Endothelial cell (in vitro differentiated cells): ENCODE results near the gene EVI5L. TPM values are rescaled to one million over a fixed set of nuclear protein-coding genes. Genes with fewer than 3 reads are reported as not detected.

Experiments used
- DNase-seq: peaks from one replicate; pipeline ENCODE4 v3.0.0; 2021; ENCODE audit warnings: low spot score
- H3K27ac Mint-ChIP-seq: one replicate; pipeline ENCODE4 v1.8.0; 2021; ENCODE audit warnings: mixed read lengths, inconsistent platforms; ENCODE audit not compliant: unreplicated experiment
- H3K27me3 Mint-ChIP-seq: one replicate; pipeline ENCODE4 v1.8.0; 2021; ENCODE audit warnings: mild to moderate bottlenecking, moderate library complexity, mixed read lengths, inconsistent platforms; ENCODE audit not compliant: unreplicated experiment
- H3K36me3 Mint-ChIP-seq: one replicate; pipeline ENCODE4 v1.8.0; 2021; ENCODE audit warnings: mild to moderate bottlenecking, low read depth, mixed read lengths, inconsistent platforms; ENCODE audit not compliant: unreplicated experiment
- H3K4me1 Mint-ChIP-seq: one replicate; pipeline ENCODE4 v1.8.0; 2021; ENCODE audit warnings: mild to moderate bottlenecking, mixed read lengths, inconsistent platforms; ENCODE audit not compliant: unreplicated experiment
- H3K4me3 Mint-ChIP-seq: one replicate; pipeline ENCODE4 v1.8.0; 2021; ENCODE audit warnings: mild to moderate bottlenecking, mixed read lengths, inconsistent platforms; ENCODE audit not compliant: unreplicated experiment
- H3K9me3 Mint-ChIP-seq: one replicate; pipeline ENCODE4 v1.8.0; 2021; ENCODE audit warnings: mixed read lengths, inconsistent platforms; ENCODE audit not compliant: unreplicated experiment
- total RNA-seq: library from RNA; stranded (reverse); fragmentation: NEBNext Ultra II Directional; extraction: Animal tissue kit (Norgen Biotek cat#: 25700); gene quantifications from one replicate; pipeline ENCODE4 v1.2.1, GENCODE V29; 2021; ENCODE audit not compliant: unreplicated experiment
- TF ChIP-seq, protein P1 (sequence below): fragments of 200-600 bp; sonication (generic); IDR thresholded peaks from one replicate; pipeline ENCODE4 v1.5.0; 2021; ENCODE audit warnings: antibody characterized with exemption; ENCODE audit not compliant: unreplicated experiment

The EVI5L gene
- total RNA-seq, 1 donor from 2014 or later = 20.4 TPM

DNA sequence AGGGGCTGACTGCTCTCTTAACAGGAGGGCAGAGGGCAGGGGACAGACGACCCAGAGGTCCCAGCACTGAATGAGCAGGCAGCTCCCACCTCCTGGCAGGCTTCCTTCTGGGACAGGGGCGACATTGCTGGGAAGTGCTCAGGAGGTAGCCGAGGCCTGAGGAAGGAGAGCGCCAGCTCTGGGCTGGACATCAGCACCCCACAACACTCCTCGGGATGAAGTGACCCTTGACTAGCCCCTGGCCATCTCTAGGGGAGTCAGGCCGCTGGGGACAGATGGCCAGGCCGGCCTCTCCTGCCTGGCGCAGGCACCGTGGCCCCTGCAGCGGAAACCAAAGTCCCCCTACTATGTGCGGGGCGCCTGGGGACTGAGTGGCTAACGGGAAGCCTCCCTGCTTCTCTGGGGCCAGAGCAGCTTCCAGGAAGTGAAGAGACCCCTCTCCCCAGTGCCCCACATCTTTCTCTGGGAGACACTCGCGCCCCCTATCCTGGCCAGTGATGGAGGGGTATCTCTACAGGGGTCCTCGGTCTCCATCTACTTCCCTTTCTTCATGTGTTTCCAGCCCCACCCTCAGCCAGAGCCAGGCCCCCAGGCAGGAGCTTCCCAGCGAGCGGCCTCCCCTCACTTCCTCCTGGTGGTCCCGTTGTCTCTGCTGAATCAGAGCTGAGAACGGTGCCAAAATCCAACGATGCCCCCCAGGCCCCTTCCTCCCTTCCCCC, 34.1 kb downstream of the EVI5L start:
- Mint-ChIP-seq H3K27ac (no peak overlapping the region), H3K27me3 (peaks cover 23% of the 10 kb centered on the region), H3K9me3 (no peaks in the 10 kb centered on the region)

DNA sequence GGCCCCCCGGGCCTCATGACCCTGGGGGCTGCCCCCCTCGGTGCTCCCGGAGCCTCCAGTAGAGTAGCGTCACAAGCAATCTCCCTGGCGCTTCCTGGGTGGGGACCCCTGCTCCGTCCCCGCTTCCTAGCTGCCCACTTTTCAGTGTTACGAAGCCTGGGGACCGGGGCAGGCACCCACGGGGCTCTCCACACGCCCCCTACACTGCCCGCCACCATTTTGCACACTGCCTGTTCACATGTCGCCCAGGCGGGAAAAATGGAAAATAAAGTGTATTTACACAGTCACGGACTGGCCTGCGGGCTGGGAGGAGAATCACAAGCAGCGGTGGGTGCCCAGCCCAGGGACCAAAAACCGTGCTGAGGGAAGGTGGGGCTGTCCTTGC, 34.7 kb downstream of the EVI5L start:
- Mint-ChIP-seq H3K27me3 (peaks cover 23% of the 10 kb centered on the region), H3K36me3 (no peaks in the 10 kb centered on the region), H3K9me3 (no peaks in the 10 kb centered on the region), H3K27ac (no peak overlapping the region), H3K4me3 (no peak overlapping the region), H3K4me1 (peaks cover 8% of the 10 kb centered on the region)
- DNase-seq = no peak
- TF ChIP-seq, protein P1, sequence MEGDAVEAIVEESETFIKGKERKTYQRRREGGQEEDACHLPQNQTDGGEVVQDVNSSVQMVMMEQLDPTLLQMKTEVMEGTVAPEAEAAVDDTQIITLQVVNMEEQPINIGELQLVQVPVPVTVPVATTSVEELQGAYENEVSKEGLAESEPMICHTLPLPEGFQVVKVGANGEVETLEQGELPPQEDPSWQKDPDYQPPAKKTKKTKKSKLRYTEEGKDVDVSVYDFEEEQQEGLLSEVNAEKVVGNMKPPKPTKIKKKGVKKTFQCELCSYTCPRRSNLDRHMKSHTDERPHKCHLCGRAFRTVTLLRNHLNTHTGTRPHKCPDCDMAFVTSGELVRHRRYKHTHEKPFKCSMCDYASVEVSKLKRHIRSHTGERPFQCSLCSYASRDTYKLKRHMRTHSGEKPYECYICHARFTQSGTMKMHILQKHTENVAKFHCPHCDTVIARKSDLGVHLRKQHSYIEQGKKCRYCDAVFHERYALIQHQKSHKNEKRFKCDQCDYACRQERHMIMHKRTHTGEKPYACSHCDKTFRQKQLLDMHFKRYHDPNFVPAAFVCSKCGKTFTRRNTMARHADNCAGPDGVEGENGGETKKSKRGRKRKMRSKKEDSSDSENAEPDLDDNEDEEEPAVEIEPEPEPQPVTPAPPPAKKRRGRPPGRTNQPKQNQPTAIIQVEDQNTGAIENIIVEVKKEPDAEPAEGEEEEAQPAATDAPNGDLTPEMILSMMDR = no peak

More for the DNA sequence above, 34.1 kb downstream of the EVI5L start:
- TF ChIP-seq, protein P1 = no peak
- Mint-ChIP-seq H3K36me3 (no peaks in the 10 kb centered on the region), H3K4me3 (no peak overlapping the region), H3K4me1 (peaks cover 8% of the 10 kb centered on the region)
- no peak for DNase-seq

DNA sequence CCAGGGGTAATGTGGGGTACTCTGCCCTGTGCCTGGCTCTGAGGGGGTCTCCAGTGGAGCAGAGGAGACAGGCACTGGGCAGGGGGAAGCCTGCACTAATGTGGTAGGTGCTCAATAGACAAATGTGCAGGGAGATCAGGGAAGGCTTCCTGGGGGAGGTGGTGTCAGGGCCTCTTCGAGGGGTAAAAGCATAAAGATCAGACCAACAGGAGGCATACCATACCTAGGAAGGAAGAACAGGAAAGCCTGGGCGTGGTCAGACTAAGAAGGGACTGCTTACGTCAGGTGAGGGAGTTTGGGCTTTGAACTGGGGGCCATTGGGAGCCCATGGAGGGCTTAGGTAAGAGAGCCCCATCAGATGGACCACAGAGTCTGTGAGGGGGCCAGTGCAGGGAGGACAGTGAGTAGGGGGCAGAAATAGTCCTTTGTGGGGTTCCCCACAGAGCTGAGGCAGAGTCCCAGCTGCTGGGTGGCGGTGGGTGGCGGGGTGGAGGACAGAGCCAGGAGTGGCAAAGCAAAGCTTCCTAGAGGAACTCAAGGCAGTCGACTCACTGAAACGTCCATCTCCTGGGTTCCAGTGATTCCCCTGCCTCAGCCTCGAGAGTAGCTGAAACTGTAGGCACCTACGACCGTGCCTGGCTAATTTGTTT, 35.4 kb downstream of the EVI5L start:
- peaks cover 8% of the 10 kb centered on the region for H3K4me1 Mint-ChIP-seq
- no peak overlapping the region for H3K27ac Mint-ChIP-seq
- no peaks in the 10 kb centered on the region for H3K36me3 Mint-ChIP-seq
- no peaks in the 10 kb centered on the region for H3K9me3 Mint-ChIP-seq
- TF ChIP-seq, protein P1 = no peak
- DNase-seq = no peak
- no peak overlapping the region for H3K4me3 Mint-ChIP-seq
- peaks cover 25% of the 10 kb centered on the region for H3K27me3 Mint-ChIP-seq

DNA sequence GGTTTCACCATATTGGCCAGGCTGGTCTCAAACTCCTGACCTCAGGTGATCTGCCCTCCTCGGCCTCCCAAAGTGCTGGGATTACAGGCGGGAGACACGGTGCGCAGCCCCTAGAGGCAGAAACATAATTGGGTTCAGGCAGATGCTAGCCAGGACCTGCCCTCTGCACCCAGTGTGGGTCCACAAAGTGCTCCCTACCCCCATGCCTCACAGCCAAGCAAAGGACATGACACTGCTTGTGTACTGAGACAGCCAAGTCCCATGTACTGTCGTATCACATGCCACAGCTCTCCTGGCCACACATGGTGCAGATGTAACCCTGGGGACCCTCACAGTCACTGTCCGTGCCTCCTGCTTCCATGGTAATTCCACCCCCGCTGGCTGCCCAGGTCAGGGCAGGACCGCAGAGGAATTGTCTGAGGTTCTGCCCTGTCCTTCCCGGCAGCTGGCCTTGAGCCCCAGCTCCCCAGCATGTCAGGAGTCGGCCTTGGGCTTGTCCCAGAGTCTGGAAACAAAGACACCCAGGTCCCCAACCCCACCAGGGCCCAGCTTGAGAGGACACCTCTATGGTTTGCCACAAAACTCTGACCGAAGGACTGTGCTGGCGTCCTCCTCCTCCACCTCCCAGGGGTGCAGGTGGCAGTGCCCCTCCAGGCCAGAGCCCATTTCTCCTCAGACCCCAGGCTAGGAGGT, 36.5 kb downstream of the EVI5L start:
- TF ChIP-seq, protein P1 = no peak
- H3K9me3 Mint-ChIP-seq = no peaks in the 10 kb centered on the region
- no peaks in the 10 kb centered on the region for H3K36me3 Mint-ChIP-seq
- H3K27ac Mint-ChIP-seq = no peak overlapping the region
- DNase-seq = no peak
- H3K4me3 Mint-ChIP-seq = no peak overlapping the region
- H3K27me3 Mint-ChIP-seq = peaks cover 26% of the 10 kb centered on the region
- H3K4me1 Mint-ChIP-seq = no peaks in the 10 kb centered on the region
